A673 (cell line): Measurements from ENCODE around the gene BPIFB2. TPM values are rescaled to one million over a fixed set of nuclear protein-coding genes. Genes with fewer than 3 reads are reported as not detected.

Experiments
- BruUV-seq: library from RNA; stranded (reverse); fragments of 400-500 nt; replicated peaks from 2 replicates; lab custom pipeline; 2021; lab: Mats Ljungman, UMichigan
- CTCF ChIA-PET: fragments of 300-600 bp; sonication (Branson Sonifier 250); formaldehyde crosslinking; loops from one replicate; lab custom pipeline; 2022; ENCODE audit warnings: antibody characterized with exemption; lab: Charles Lee
- POLR2A ChIA-PET: fragments of 300-600 bp; sonication (Branson Sonifier 250); formaldehyde crosslinking; loops from one replicate; lab custom pipeline; 2022; ENCODE audit warnings: antibody characterized with exemption; ENCODE audit not compliant: low non-redundant PET; lab: Charles Lee
- DNase-seq: peaks from one replicate; pipeline ENCODE4 v3.0.0-alpha.2; 2015; ENCODE audit warnings: low spot score
- H3K27ac ChIP-seq: fragments of 200-600 bp; sonication (generic); 2 replicates; pipeline ENCODE4 v1.5.1; 2016; ENCODE audit warnings: mixed run types, low read depth, mild to moderate bottlenecking, mixed read lengths, antibody characterized with exemption, low read length; ENCODE audit not compliant: poor library complexity, severe bottlenecking
- H3K27me3 ChIP-seq: fragments of 200-600 bp; sonication (generic); replicated peaks from 2 replicates; pipeline ENCODE4 v1.6.1; 2017; ENCODE audit warnings: mixed run types, low read depth, mild to moderate bottlenecking, mixed read lengths, antibody characterized with exemption, low read length; ENCODE audit not compliant: insufficient read depth, poor library complexity
- H3K36me3 ChIP-seq: fragments of 200-600 bp; sonication (generic); 2 replicates; pipeline ENCODE4 v1.6.1; 2016; ENCODE audit warnings: mixed run types, mild to moderate bottlenecking, mixed read lengths, antibody characterized with exemption, low read length; ENCODE audit not compliant: insufficient read depth, poor library complexity, severe bottlenecking
- H3K4me1 ChIP-seq: fragments of 200-600 bp; sonication (generic); 2 replicates; pipeline ENCODE4 v1.6.1; 2017; ENCODE audit warnings: mixed run types, mild to moderate bottlenecking, mixed read lengths, antibody characterized with exemption, low read length; ENCODE audit not compliant: insufficient read depth, poor library complexity, severe bottlenecking
- H3K4me3 ChIP-seq: fragments of 200-600 bp; sonication (generic); 2 replicates; pipeline ENCODE4 v1.5.1; 2016; ENCODE audit warnings: low read depth, mixed run types, mild to moderate bottlenecking, mixed read lengths, low read length; ENCODE audit not compliant: poor library complexity, severe bottlenecking
- H3K9me3 ChIP-seq: fragments of 200-600 bp; sonication (generic); 2 replicates; pipeline ENCODE4 v1.6.1; 2016; ENCODE audit warnings: mixed run types, low read depth, mild to moderate bottlenecking, mixed read lengths, antibody characterized with exemption, low read length; ENCODE audit not compliant: poor library complexity, severe bottlenecking
- EZH2 ChIP-seq: fragments of 200-600 bp; sonication (generic); IDR thresholded peaks from 2 replicates; pipeline ENCODE4 v1.6.1; 2017; ENCODE audit warnings: borderline replicate concordance, low read depth, mild to moderate bottlenecking, mixed read lengths, antibody characterized with exemption, low read length; ENCODE audit not compliant: poor library complexity, severe bottlenecking
- intact Hi-C: fragments of 100-400 bp; cut with micrococcal nuclease; formaldehyde crosslinking; loops from one replicate; pipeline ENCODE4 v1.10.0; 2022; ENCODE audit not compliant: unreplicated experiment
- total RNA-seq: library from RNA; stranded (reverse); gene quantifications from 2 replicates; pipeline ENCODE4 v1.2.3, GENCODE V29; 2021
- TF ChIP-seq, protein P1 (sequence below): fragments of 300-800, 200-600 bp; sonication (generic); conservative IDR thresholded peaks from 2 replicates; pipeline ENCODE4 v1.5.1; 2017; ENCODE audit warnings: low read depth, mild to moderate bottlenecking, antibody characterized with exemption, low read length, moderate library complexity, mixed read lengths

Gene BPIFB2
- total RNA-seq, 1 experiment from 2014 or later = not detected

GRCh38 chr20:32978009-32978335, 29.5 kb upstream of the BPIFB2 start:
- Histone ChIP-seq H3K4me3 (no peak overlapping the region), H3K36me3 (no peaks in the 10 kb centered on the region), H3K9me3 (no peaks in the 10 kb centered on the region), H3K27me3 (no peaks in the 10 kb centered on the region), H3K27ac (no peak overlapping the region), H3K4me1 (no peaks in the 10 kb centered on the region)
- intact Hi-C loops = no loop called here
- BruUV-seq = no TSS peak
- ChIA-PET CTCF (no interaction called here), POLR2A (no interaction called here)
- no peak for TF ChIP-seq EZH2
- TF ChIP-seq, protein P1, sequence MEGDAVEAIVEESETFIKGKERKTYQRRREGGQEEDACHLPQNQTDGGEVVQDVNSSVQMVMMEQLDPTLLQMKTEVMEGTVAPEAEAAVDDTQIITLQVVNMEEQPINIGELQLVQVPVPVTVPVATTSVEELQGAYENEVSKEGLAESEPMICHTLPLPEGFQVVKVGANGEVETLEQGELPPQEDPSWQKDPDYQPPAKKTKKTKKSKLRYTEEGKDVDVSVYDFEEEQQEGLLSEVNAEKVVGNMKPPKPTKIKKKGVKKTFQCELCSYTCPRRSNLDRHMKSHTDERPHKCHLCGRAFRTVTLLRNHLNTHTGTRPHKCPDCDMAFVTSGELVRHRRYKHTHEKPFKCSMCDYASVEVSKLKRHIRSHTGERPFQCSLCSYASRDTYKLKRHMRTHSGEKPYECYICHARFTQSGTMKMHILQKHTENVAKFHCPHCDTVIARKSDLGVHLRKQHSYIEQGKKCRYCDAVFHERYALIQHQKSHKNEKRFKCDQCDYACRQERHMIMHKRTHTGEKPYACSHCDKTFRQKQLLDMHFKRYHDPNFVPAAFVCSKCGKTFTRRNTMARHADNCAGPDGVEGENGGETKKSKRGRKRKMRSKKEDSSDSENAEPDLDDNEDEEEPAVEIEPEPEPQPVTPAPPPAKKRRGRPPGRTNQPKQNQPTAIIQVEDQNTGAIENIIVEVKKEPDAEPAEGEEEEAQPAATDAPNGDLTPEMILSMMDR = no peak
- DNase-seq = no peak

- H3K36me3 ChIP-seq = no peaks in the 10 kb centered on the region
- ChIA-PET CTCF (interaction anchor here (0.5 kb wide), 1 partner anchor 201 kb away, joined by 5 read pairs; no protein-coding TSS in a partner anchor), POLR2A (no interaction called here)
- no peak for DNase-seq
- no peak overlapping the region for H3K4me3 ChIP-seq
- H3K27ac ChIP-seq = no peak overlapping the region
- intact Hi-C loops = no loop called here
- TF ChIP-seq, protein P1 = no peak
- TF ChIP-seq EZH2 = no peak
- no peaks in the 10 kb centered on the region for H3K27me3 ChIP-seq
- BruUV-seq = no TSS peak
- H3K4me1 ChIP-seq = no peaks in the 10 kb centered on the region
- H3K9me3 ChIP-seq = no peaks in the 10 kb centered on the region
These were observed 28.1 kb upstream of the BPIFB2 start for GRCh38 chr20:32979201-32979998.

DNA sequence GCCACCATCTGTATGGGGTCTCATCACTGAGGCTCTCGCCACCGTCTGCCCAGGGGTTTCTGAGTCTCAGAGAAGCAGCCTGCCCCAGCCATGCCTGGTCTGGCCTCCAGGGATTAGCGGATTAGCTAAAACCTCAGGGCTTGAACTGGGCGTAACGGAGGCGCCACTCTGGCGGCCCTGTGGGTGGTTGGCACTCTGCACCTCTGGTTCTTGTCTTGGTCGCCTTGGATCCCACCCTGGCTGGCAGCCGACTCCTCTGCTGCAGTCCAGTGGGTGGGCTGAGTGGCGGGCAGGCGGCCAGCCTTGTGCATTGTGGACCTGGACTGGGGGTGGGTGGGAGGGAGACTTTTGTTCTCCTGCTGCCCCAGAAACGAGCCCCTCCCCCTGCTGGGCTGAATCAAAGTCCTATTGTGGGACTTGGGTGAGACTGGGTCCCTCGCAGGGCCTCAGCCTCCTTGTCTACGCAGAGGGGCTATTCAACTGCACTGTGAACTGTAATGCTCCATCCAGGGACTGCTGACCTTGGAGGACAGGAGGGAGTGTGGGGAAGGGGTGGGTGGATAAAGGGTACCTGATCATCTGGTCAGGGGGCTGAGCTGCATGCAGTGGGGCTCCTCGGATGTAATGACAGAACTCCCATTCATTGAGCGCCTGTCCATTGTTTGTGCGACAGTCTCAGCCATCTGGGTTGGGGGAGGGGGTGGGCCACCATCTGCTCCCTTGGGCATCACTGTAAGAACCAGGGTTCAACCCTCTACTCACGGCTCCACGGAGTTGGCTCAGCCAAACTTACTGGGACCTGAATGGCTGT, 27.2 kb upstream of the BPIFB2 start:
- Histone ChIP-seq H3K36me3 (no peaks in the 10 kb centered on the region), H3K9me3 (no peaks in the 10 kb centered on the region), H3K27me3 (no peaks in the 10 kb centered on the region), H3K27ac (no peak overlapping the region), H3K4me1 (no peaks in the 10 kb centered on the region), H3K4me3 (no peak overlapping the region)
- ChIA-PET CTCF (interaction anchor here (0.5 kb wide), 1 partner anchor 202 kb away, joined by 5 read pairs; no protein-coding TSS in a partner anchor), POLR2A (no interaction called here)
- no peak for DNase-seq
- TF ChIP-seq, protein P1 = no peak
- TF ChIP-seq EZH2 = no peak
- no TSS peak for BruUV-seq
- intact Hi-C loops = no loop called here
